GM18907 (cell line): ENCODE measurements around the gene CHST11.

Experiments used
- ATAC-seq: cut with Tn5 transposase; IDR thresholded peaks from one replicate; pipeline ENCODE4 v1.9.1; 2021; ENCODE audit warnings: mild to moderate bottlenecking, moderate library complexity; ENCODE audit not compliant: unreplicated experiment

The CHST11 gene

GRCh38 chr12:104501660-104502059 lies 44.9 kb downstream of the CHST11 start:
- ATAC-seq: no peak

GRCh38 chr12:104502217-104502616 lies 45.5 kb downstream of the CHST11 start:
- ATAC-seq: no peak

- no peak for ATAC-seq
These were observed 45.9 kb downstream of the CHST11 start for GRCh38 chr12:104502638-104503037.

- ATAC-seq: no peak
These were observed 46.4 kb downstream of the CHST11 start for GRCh38 chr12:104503191-104503590.

- no peak for ATAC-seq
These were observed 47.4 kb downstream of the CHST11 start for GRCh38 chr12:104504146-104504545.

GRCh38 chr12:104505095-104505818 lies 48.5 kb downstream of the CHST11 start:
- peak; percentile 77 for ATAC-seq

GRCh38 chr12:104506676-104507401 lies 50.1 kb downstream of the CHST11 start:
- no peak for ATAC-seq

- ATAC-seq: no peak
These were observed 50.9 kb downstream of the CHST11 start for GRCh38 chr12:104507672-104508071.

- ATAC-seq: no peak
These were observed 52.2 kb downstream of the CHST11 start for GRCh38 chr12:104508752-104509446.

- no peak for ATAC-seq
These were observed 53.6 kb downstream of the CHST11 start for GRCh38 chr12:104510145-104510872.

GRCh38 chr12:104510873-104511440 lies 54.2 kb downstream of the CHST11 start:
- ATAC-seq: no peak

- no peak for ATAC-seq
These were observed 56.9 kb downstream of the CHST11 start for GRCh38 chr12:104513681-104514080.

- no peak for ATAC-seq
These were observed 57.5 kb downstream of the CHST11 start for GRCh38 chr12:104514092-104514810.

- no peak for ATAC-seq
These were observed 59.2 kb downstream of the CHST11 start for GRCh38 chr12:104515899-104516298.

- no peak for ATAC-seq
These were observed 60.1 kb downstream of the CHST11 start for GRCh38 chr12:104516821-104517220.

- no peak for ATAC-seq
These were observed 61.1 kb downstream of the CHST11 start for GRCh38 chr12:104517880-104518279.

- ATAC-seq: peak; percentile 44
These were observed 62.7 kb downstream of the CHST11 start for GRCh38 chr12:104519190-104520019.

GRCh38 chr12:104520242-104520900 lies 63.6 kb downstream of the CHST11 start:
- ATAC-seq: peak; percentile 72

- ATAC-seq: no peak
These were observed 65.0 kb downstream of the CHST11 start for GRCh38 chr12:104521731-104522130.
